H9 (cell line): Measurements from ENCODE around the gene TBC1D22A. TPM values are rescaled to one million over a fixed set of nuclear protein-coding genes. Genes with fewer than 3 reads are reported as not detected.

Experiments
- DNase-seq: peaks from one replicate; pipeline ENCODE4 v3.0.0-alpha.2; 2017
- H2AFZ ChIP-seq: one replicate; pipeline ENCODE4 v1.6.1; 2013; ENCODE audit warnings: mild to moderate bottlenecking, low read length, control low read depth, moderate library complexity
- H2AK5ac ChIP-seq: 2 replicates; pipeline ENCODE4 v1.6.1; 2013; ENCODE audit warnings: low read length, control low read depth, mixed read lengths; ENCODE audit not compliant: insufficient read length
- H2BK120ac ChIP-seq: one replicate; pipeline ENCODE4 v1.6.1; 2013; ENCODE audit warnings: low read depth, mild to moderate bottlenecking, low read length, control low read depth, inconsistent platforms; ENCODE audit not compliant: poor library complexity, severe bottlenecking
- H2BK12ac ChIP-seq: 2 replicates; pipeline ENCODE4 v1.6.1; 2013; ENCODE audit warnings: low read length, control low read depth, mixed read lengths, low read depth; ENCODE audit not compliant: insufficient read length
- H2BK15ac ChIP-seq: 2 replicates; pipeline ENCODE4 v1.6.1; 2013; ENCODE audit warnings: low read depth, low read length, control low read depth
- H2BK20ac ChIP-seq: one replicate; pipeline ENCODE4 v1.6.1; 2013; ENCODE audit warnings: low read depth, mild to moderate bottlenecking, low read length, control low read depth, inconsistent platforms; ENCODE audit not compliant: poor library complexity, severe bottlenecking
- H2BK5ac ChIP-seq: 2 replicates; pipeline ENCODE4 v1.6.1; 2013; ENCODE audit warnings: low read length, control low read depth, mixed read lengths; ENCODE audit not compliant: insufficient read length
- H3K14ac ChIP-seq: 2 replicates; pipeline ENCODE4 v1.6.1; 2013; ENCODE audit warnings: low read length, control low read depth; ENCODE audit not compliant: insufficient read depth
- H3K18ac ChIP-seq: 2 replicates; pipeline ENCODE4 v1.6.1; 2013; ENCODE audit warnings: low read depth, mild to moderate bottlenecking, mixed read lengths, low read length, control low read depth; ENCODE audit not compliant: insufficient read length
- H3K23ac ChIP-seq: 2 replicates; pipeline ENCODE4 v1.6.1; 2013; ENCODE audit warnings: low read length, control low read depth, mixed read lengths, low read depth; ENCODE audit not compliant: insufficient read length
- H3K23me2 ChIP-seq: 2 replicates; pipeline ENCODE4 v1.6.1; 2013; ENCODE audit warnings: low read depth, mild to moderate bottlenecking, mixed read lengths, low read length, control low read depth; ENCODE audit not compliant: insufficient read length, poor library complexity, severe bottlenecking
- H3K27ac ChIP-seq: 2 replicates; pipeline ENCODE4 v1.5.1; 2013; ENCODE audit warnings: low read length, control low read depth, mixed read lengths, low read depth; ENCODE audit not compliant: insufficient read length
- H3K27me3 ChIP-seq: 2 replicates; pipeline ENCODE4 v1.6.1; 2013; ENCODE audit warnings: low read length, control low read depth, inconsistent platforms; ENCODE audit not compliant: insufficient read depth
- H3K4ac ChIP-seq: 2 replicates; pipeline ENCODE4 v1.6.1; 2013; ENCODE audit warnings: low read depth, mild to moderate bottlenecking, control low read depth, inconsistent platforms, low read length, moderate library complexity
- H3K4me1 ChIP-seq: 2 replicates; pipeline ENCODE4 v1.6.1; 2013; ENCODE audit warnings: low read length, control low read depth, inconsistent platforms; ENCODE audit not compliant: insufficient read depth
- H3K4me2 ChIP-seq: 2 replicates; pipeline ENCODE4 v1.6.1; 2013; ENCODE audit warnings: low read length, control low read depth, mixed read lengths; ENCODE audit not compliant: insufficient read length, insufficient read depth
- H3K56ac ChIP-seq: 2 replicates; pipeline ENCODE4 v1.6.1; 2013; ENCODE audit warnings: low read depth, mild to moderate bottlenecking, mixed read lengths, low read length, control low read depth; ENCODE audit not compliant: insufficient read length
- H3K79me1 ChIP-seq: 2 replicates; pipeline ENCODE4 v1.6.1; 2013; ENCODE audit warnings: low read depth, mild to moderate bottlenecking, moderate library complexity, low read length, control low read depth, inconsistent platforms; ENCODE audit not compliant: insufficient read depth, poor library complexity, severe bottlenecking
- H3K79me2 ChIP-seq: 2 replicates; pipeline ENCODE4 v1.6.1; 2013; ENCODE audit warnings: low read length, control low read depth, inconsistent platforms; ENCODE audit not compliant: insufficient read depth
- H3K9ac ChIP-seq: 2 replicates; pipeline ENCODE4 v1.6.1; 2013; ENCODE audit warnings: low read length, control low read depth, mixed read lengths; ENCODE audit not compliant: insufficient read length; ENCODE audit errors: extremely low read depth
- H3K9me3 ChIP-seq: one replicate; pipeline ENCODE4 v1.6.1; 2013; ENCODE audit warnings: low read depth, low read length, inconsistent platforms; ENCODE audit not compliant: control insufficient read depth
- H3T11ph ChIP-seq: one replicate; pipeline ENCODE4 v1.6.1; 2013; ENCODE audit warnings: mild to moderate bottlenecking, low read length, control low read depth, inconsistent platforms
- H4K20me1 ChIP-seq: one replicate; pipeline ENCODE4 v1.6.1; 2013; ENCODE audit not compliant: control insufficient read depth, insufficient read length, insufficient read depth
- H4K5ac ChIP-seq: 2 replicates; pipeline ENCODE4 v1.6.1; 2013; ENCODE audit warnings: low read depth, mild to moderate bottlenecking, mixed read lengths, low read length, control low read depth; ENCODE audit not compliant: insufficient read length
- H4K8ac ChIP-seq: replicated peaks from 2 replicates; pipeline ENCODE4 v1.6.1; 2013; ENCODE audit warnings: low read length, control low read depth, mixed read lengths, low read depth; ENCODE audit not compliant: insufficient read length
- H4K91ac ChIP-seq: 2 replicates; pipeline ENCODE4 v1.6.1; 2013; ENCODE audit warnings: low read depth, mild to moderate bottlenecking, moderate library complexity, mixed read lengths, low read length, control low read depth; ENCODE audit not compliant: insufficient read length
- H3K27ac Mint-ChIP-seq, 3 experiments: 2 replicates in 2 of 3; 3 replicates in 1 of 3; pipeline ENCODE4 v1.8.0; 2020 to 2021; ENCODE audit warnings: mixed read lengths in 3 of 3, mild to moderate bottlenecking in 1 of 3, moderate library complexity in 1 of 3
- H3K27me3 Mint-ChIP-seq: 2 replicates; pipeline ENCODE4 v1.8.0; 2021; ENCODE audit warnings: low read depth, mild to moderate bottlenecking, moderate library complexity, mixed read lengths
- H3K36me3 Mint-ChIP-seq, 3 experiments: 2 replicates in 2 of 3; 3 replicates in 1 of 3; pipeline ENCODE4 v1.8.0; 2020 to 2021; ENCODE audit warnings: low read depth in 3 of 3, mixed read lengths in 3 of 3; ENCODE audit not compliant: insufficient read depth in 1 of 3
- H3K4me1 Mint-ChIP-seq, 2 experiments: 2 replicates each; pipeline ENCODE4 v1.8.0; 2020; ENCODE audit warnings: mixed read lengths in 2 of 2
- H3K4me3 Mint-ChIP-seq, 2 experiments: 2 replicates in 1 of 2; 3 replicates in 1 of 2; pipeline ENCODE4 v1.8.0; 2020 to 2021; ENCODE audit warnings: mild to moderate bottlenecking in 2 of 2, mixed read lengths in 2 of 2, moderate library complexity in 1 of 2
- H3K9me3 Mint-ChIP-seq, 2 experiments: 2 replicates in 1 of 2; 3 replicates in 1 of 2; pipeline ENCODE4 v1.8.0; 2020; ENCODE audit warnings: mild to moderate bottlenecking in 2 of 2, mixed read lengths in 2 of 2, moderate library complexity in 1 of 2
- CTCF ChIP-seq: fragments of 200-600 bp; sonication (generic); conservative IDR thresholded peaks from 3 replicates; pipeline ENCODE4 v1.8.0; 2021; ENCODE audit warnings: antibody characterized with exemption, mild to moderate bottlenecking
- WGBS: extraction: QIAGEN DNeasy Blood & Tissue Kit; methylation state at CpG from one replicate; pipeline ENCODE4 v1.1.7; 2013; ENCODE audit warnings: missing lambda C conversion rate, low lambda C conversion rate, mixed read lengths; ENCODE audit not compliant: insufficient read length; ENCODE audit errors: extremely low coverage; 5-methylcytosine and 5-hydroxymethylcytosine counted together
- total RNA-seq: library from RNA; stranded (reverse); gene quantifications from 2 replicates; pipeline ENCODE4 v1.2.1, GENCODE V29; 2021

Gene TBC1D22A
- total RNA-seq, 1 experiment from 2014 or later, result 20.8 TPM

GRCh38 chr22:47034076-47034808, 271.8 kb downstream of the TBC1D22A start:
- H2BK12ac ChIP-seq, result no peak overlapping the region
- H3K56ac ChIP-seq, result no peak overlapping the region
- H3K27me3 ChIP-seq, result no peaks in the 10 kb centered on the region
- DNase-seq, result no peak
- 0 out of 7 replicates have a peak overlapping the region, but pooled peaks of 1 of the 3 experiments have one; percentile 19 for H3K27ac Mint-ChIP-seq
- no peak overlapping the region for H3K27ac ChIP-seq
- no peak overlapping the region for H3K4ac ChIP-seq
- no peaks in the 10 kb centered on the region for H3K79me1 ChIP-seq
- H3K4me1 ChIP-seq, result no peaks in the 10 kb centered on the region
- 0 out of 2 replicates have a peak overlapping the region, but pooled peaks have one; percentile 21 for H3K14ac ChIP-seq
- no peak for TF ChIP-seq CTCF
- H2BK20ac ChIP-seq, result no peak overlapping the region
- no peak overlapping the region for H2BK120ac ChIP-seq
- no CpG with 5 or more reads among the region's 21 CpGs for WGBS
- H3K4me2 ChIP-seq, result no peak overlapping the region
- H3K9ac ChIP-seq, result no peak overlapping the region
- no peaks in the 10 kb centered on the region for H3K9me3 Mint-ChIP-seq
- no peak overlapping the region for H4K5ac ChIP-seq
- H3K4me1 Mint-ChIP-seq, result peaks cover 7 to 25% of the 10 kb centered on the region in 2 experiments
- no peak overlapping the region for H2AFZ ChIP-seq
- H2BK15ac ChIP-seq, result no peak overlapping the region
- H3K23ac ChIP-seq, result no peak overlapping the region
- no peaks in the 10 kb centered on the region for H4K20me1 ChIP-seq
- H3K18ac ChIP-seq, result no peak overlapping the region
- H4K8ac ChIP-seq, result no peak overlapping the region
- H2BK5ac ChIP-seq, result no peak overlapping the region
- H3K36me3 Mint-ChIP-seq, result no peaks in the 10 kb centered on the region
- no peak overlapping the region for H3K4me3 Mint-ChIP-seq
- no peak overlapping the region for H2AK5ac ChIP-seq
- no peaks in the 10 kb centered on the region for H3K79me2 ChIP-seq
- no peak overlapping the region for H4K91ac ChIP-seq
- H3K9me3 ChIP-seq, result no peaks in the 10 kb centered on the region
- peaks cover 6% of the 10 kb centered on the region; the same call in 1 of the 2 replicates for H3K27me3 Mint-ChIP-seq
- no peaks in the 10 kb centered on the region for H3K23me2 ChIP-seq
- H3T11ph ChIP-seq, result no peak overlapping the region
